ENCODE data around the gene SCYL1.

The SCYL1 gene

GRCh38 chr11:65479184-65480145, 45.4 kb upstream of the SCYL1 start:
- TF ChIP-seq POLR2AphosphoS5 (IDR thresholded peaks at IDR 0.05; ENCODE audit: low read depth, low read length) = no peak
- no peak for TF ChIP-seq FOXP2 (optimal IDR thresholded peaks at IDR 0.05; ENCODE audit: borderline replicate concordance, extremely low read depth, extremely low read length, insufficient read depth)
- TF ChIP-seq, protein P1, sequence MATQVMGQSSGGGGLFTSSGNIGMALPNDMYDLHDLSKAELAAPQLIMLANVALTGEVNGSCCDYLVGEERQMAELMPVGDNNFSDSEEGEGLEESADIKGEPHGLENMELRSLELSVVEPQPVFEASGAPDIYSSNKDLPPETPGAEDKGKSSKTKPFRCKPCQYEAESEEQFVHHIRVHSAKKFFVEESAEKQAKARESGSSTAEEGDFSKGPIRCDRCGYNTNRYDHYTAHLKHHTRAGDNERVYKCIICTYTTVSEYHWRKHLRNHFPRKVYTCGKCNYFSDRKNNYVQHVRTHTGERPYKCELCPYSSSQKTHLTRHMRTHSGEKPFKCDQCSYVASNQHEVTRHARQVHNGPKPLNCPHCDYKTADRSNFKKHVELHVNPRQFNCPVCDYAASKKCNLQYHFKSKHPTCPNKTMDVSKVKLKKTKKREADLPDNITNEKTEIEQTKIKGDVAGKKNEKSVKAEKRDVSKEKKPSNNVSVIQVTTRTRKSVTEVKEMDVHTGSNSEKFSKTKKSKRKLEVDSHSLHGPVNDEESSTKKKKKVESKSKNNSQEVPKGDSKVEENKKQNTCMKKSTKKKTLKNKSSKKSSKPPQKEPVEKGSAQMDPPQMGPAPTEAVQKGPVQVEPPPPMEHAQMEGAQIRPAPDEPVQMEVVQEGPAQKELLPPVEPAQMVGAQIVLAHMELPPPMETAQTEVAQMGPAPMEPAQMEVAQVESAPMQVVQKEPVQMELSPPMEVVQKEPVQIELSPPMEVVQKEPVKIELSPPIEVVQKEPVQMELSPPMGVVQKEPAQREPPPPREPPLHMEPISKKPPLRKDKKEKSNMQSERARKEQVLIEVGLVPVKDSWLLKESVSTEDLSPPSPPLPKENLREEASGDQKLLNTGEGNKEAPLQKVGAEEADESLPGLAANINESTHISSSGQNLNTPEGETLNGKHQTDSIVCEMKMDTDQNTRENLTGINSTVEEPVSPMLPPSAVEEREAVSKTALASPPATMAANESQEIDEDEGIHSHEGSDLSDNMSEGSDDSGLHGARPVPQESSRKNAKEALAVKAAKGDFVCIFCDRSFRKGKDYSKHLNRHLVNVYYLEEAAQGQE (IDR thresholded peaks at IDR 0.05; ENCODE audit: insufficient read depth in 1 of 2, low read depth in 2 of 2, low read length in 2 of 2) = no peak
- no peak for TF ChIP-seq SIN3A (IDR thresholded peaks at IDR 0.05; ENCODE audit: borderline replicate concordance, insufficient read depth, low read length)
- no peak for TF ChIP-seq TAF1 (IDR thresholded peaks at IDR 0.05; ENCODE audit: borderline replicate concordance, insufficient read depth, low read length)

DNA sequence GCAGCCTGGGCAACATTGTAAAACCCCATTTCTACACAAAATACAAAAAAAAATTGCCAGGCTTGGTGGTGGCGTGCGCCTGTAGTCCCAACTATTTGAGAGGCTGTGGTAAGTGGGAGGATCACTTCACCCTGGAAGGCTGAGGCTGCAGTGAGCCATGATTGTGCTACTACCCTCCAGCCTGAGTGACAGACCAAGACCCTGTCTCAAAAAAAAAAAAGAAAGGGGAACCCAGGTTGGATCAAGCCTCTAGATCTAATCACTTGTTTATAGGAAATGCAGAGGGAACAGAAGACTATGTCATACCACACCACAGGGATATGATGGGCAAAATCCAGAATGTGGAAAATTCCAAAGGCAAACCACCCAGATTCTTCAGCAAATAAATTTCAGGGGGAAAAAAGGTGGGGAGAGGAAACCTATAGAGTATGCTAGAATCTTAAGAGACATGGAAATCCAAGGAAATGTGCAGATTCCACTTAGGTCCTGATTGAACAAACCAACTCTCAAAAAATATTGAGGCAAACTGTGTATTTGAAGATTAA, 42.5 kb upstream of the SCYL1 start:
- no peak for TF ChIP-seq SIN3A (IDR thresholded peaks at IDR 0.05; ENCODE audit: borderline replicate concordance, insufficient read depth, low read length)
- no peak for TF ChIP-seq TAF1 (IDR thresholded peaks at IDR 0.05; ENCODE audit: borderline replicate concordance, insufficient read depth, low read length)
- TF ChIP-seq FOXP2 (optimal IDR thresholded peaks at IDR 0.05; ENCODE audit: borderline replicate concordance, extremely low read depth, extremely low read length, insufficient read depth) = no peak
- TF ChIP-seq, protein P1 (IDR thresholded peaks at IDR 0.05; ENCODE audit: insufficient read depth in 1 of 2, low read depth in 2 of 2, low read length in 2 of 2) = no peak
- TF ChIP-seq POLR2AphosphoS5 (IDR thresholded peaks at IDR 0.05; ENCODE audit: low read depth, low read length) = no peak

DNA sequence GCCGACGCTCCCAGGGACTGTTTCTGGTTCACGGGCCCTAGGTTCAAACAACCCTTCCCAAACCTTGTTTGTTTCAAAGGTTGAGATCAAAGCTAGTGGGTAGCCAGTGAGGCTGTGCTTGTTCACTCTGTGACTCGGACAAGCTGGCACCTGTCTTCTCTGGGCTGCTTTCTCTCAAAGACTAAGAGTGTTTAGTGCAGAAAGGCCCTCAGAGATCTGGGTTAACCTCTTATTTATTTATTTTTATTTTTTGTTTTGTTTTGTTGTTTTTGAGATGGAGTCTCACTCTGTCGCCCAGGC, 39.0 kb upstream of the SCYL1 start:
- TF ChIP-seq SIN3A (IDR thresholded peaks at IDR 0.05; ENCODE audit: borderline replicate concordance, insufficient read depth, low read length) = no peak
- TF ChIP-seq TAF1 (IDR thresholded peaks at IDR 0.05; ENCODE audit: borderline replicate concordance, insufficient read depth, low read length) = no peak
- TF ChIP-seq, protein P1 (IDR thresholded peaks at IDR 0.05; ENCODE audit: insufficient read depth in 1 of 2, low read depth in 2 of 2, low read length in 2 of 2) = no peak
- TF ChIP-seq FOXP2 (optimal IDR thresholded peaks at IDR 0.05; ENCODE audit: borderline replicate concordance, extremely low read depth, extremely low read length, insufficient read depth) = no peak
- TF ChIP-seq POLR2AphosphoS5 (IDR thresholded peaks at IDR 0.05; ENCODE audit: low read depth, low read length) = no peak

- no peak for TF ChIP-seq FOXP2 (optimal IDR thresholded peaks at IDR 0.05; ENCODE audit: borderline replicate concordance, extremely low read depth, extremely low read length, insufficient read depth)
- no peak for TF ChIP-seq SIN3A (IDR thresholded peaks at IDR 0.05; ENCODE audit: borderline replicate concordance, insufficient read depth, low read length)
- TF ChIP-seq POLR2AphosphoS5 (IDR thresholded peaks at IDR 0.05; ENCODE audit: low read depth, low read length) = no peak
- TF ChIP-seq, protein P1 (IDR thresholded peaks at IDR 0.05; ENCODE audit: insufficient read depth in 1 of 2, low read depth in 2 of 2, low read length in 2 of 2) = no peak
- no peak for TF ChIP-seq TAF1 (IDR thresholded peaks at IDR 0.05; ENCODE audit: borderline replicate concordance, insufficient read depth, low read length)
These were observed 38.1 kb upstream of the SCYL1 start for GRCh38 chr11:65486570-65487466.

Measured in PFSK-1 (cell line).